Fibroblast of lung (primary cell): ENCODE measurements around the gene KCNJ13. TPM values are rescaled to one million over a fixed set of nuclear protein-coding genes. Genes with fewer than 3 reads are reported as not detected.
"Not testable (repeated sequence)": the region's sequence is repeated elsewhere in the genome, so short reads cannot be mapped to it uniquely, and the experiment has no call there.

Source experiments
- DNase-seq, 2 donors: peaks; one replicate each; pipeline versions ENCODE4 v3.0.0 to v3.0.0-alpha.2; 2010; ENCODE audit warnings: low read depth in 2 of 2
- H2AFZ ChIP-seq: 2 replicates; pipeline ENCODE4 v1.5.1; 2012; ENCODE audit warnings: low read length, control low read depth, inconsistent platforms
- H3K27ac ChIP-seq: 2 replicates; pipeline ENCODE4 v1.5.1; 2011; ENCODE audit warnings: low read length, control low read depth; ENCODE audit not compliant: insufficient read depth
- H3K27me3 ChIP-seq: 2 replicates; pipeline ENCODE4 v1.5.1; 2011; ENCODE audit warnings: mild to moderate bottlenecking, low read length; ENCODE audit not compliant: control insufficient read depth, insufficient read depth
- H3K36me3 ChIP-seq: 2 replicates; pipeline ENCODE4 v1.5.1; 2011; ENCODE audit warnings: low read length; ENCODE audit not compliant: control insufficient read depth, insufficient read depth
- H3K4me1 ChIP-seq: 2 replicates; pipeline ENCODE4 v1.5.1; 2011; ENCODE audit warnings: low read length; ENCODE audit not compliant: control insufficient read depth, insufficient read depth; ENCODE audit errors: extremely low read depth
- H3K4me2 ChIP-seq: 2 replicates; pipeline ENCODE4 v1.5.1; 2011; ENCODE audit warnings: low read length, control low read depth; ENCODE audit not compliant: insufficient read depth; ENCODE audit errors: extremely low read depth
- H3K4me3 ChIP-seq, 4 experiments: fragments of 200-600 bp in 1 of 4; sonication (generic) in 1 of 4; replicated peaks in 1 of 4; 2 replicates each; pipeline ENCODE4 v1.5.1; 2011 to 2016; ENCODE audit warnings: low read length in 4 of 4, low read depth in 3 of 4, mild to moderate bottlenecking in 3 of 4, control low read depth in 2 of 4, inconsistent platforms in 1 of 4, mixed read lengths in 1 of 4; ENCODE audit not compliant: insufficient read depth in 1 of 4; ENCODE audit errors: control extremely low read depth in 1 of 4
- H3K79me2 ChIP-seq: 2 replicates; pipeline ENCODE4 v1.5.1; 2012; ENCODE audit warnings: mild to moderate bottlenecking, low read length, inconsistent platforms; ENCODE audit not compliant: control insufficient read depth, insufficient read depth
- H3K9ac ChIP-seq: 2 replicates; pipeline ENCODE4 v1.5.1; 2011; ENCODE audit warnings: mild to moderate bottlenecking, low read length, control low read depth; ENCODE audit not compliant: insufficient read depth
- H3K9me3 ChIP-seq: 2 replicates; pipeline ENCODE4 v1.5.1; 2012; ENCODE audit warnings: low read depth, low read length; ENCODE audit not compliant: control insufficient read depth, insufficient read depth
- H4K20me1 ChIP-seq: 2 replicates; pipeline ENCODE4 v1.5.1; 2011; ENCODE audit warnings: low read length; ENCODE audit not compliant: control insufficient read depth, insufficient read depth; ENCODE audit errors: extremely low read depth
- EZH2 ChIP-seq: IDR thresholded peaks from 2 replicates; pipeline ENCODE4 v1.5.1; 2012; ENCODE audit warnings: low read length, control low read depth, mild to moderate bottlenecking; ENCODE audit errors: missing control alignments
- polyA plus RNA-seq, 2 donors: library from polyadenylated mRNA; depleted of rRNA in 1 of 2; stranded (reverse) in 1 of 2; unstranded in 1 of 2; fragments of >200 nt; gene quantifications; 2 replicates each; pipeline ENCODE4 v1.2.1, GENCODE V29; 2011 to 2012; ENCODE audit warnings: missing spikeins in 1 of 2
- total RNA-seq: library from RNA; depleted of rRNA; stranded (reverse); fragments of >200 nt; gene quantifications from 2 replicates; pipeline ENCODE4 v1.2.1, GENCODE V29; 2014
- TF ChIP-seq, protein P1 (sequence below), 2 donors: IDR thresholded peaks in 1 of 2; conservative IDR thresholded peaks in 1 of 2; 1 replicate in 1 of 2; 2 replicates in 1 of 2; pipeline ENCODE4 v1.5.1; 2011 to 2012; ENCODE audit warnings: low read length in 2 of 2, control low read depth in 1 of 2, inconsistent platforms in 1 of 2, low read depth in 1 of 2, mild to moderate bottlenecking in 1 of 2

The KCNJ13 gene
- total and polyA plus RNA-seq, 2 donors (not counting 1 experiment from before 2014, with no cell fraction given): not detected

DNA sequence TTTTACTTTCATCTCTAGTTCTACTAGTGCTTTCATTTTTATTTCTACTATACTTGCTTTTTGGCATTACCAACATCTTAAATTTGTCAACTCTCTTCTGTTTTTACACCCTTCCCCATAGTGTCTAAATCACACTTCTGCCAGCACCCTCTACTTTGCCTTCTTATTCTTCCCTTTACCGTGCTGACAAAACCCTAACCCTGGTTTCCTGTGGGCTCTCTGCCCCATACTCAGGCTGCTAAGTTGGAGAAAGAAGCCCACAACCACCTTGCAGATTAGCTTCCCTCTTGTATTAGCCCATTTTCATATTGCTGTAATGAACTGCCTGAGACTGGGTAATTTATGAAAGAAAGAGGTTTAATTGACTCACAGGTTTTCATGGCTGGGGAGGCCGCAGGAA lies 54.5 kb downstream of the KCNJ13 start:
- H3K27me3 ChIP-seq: no peaks in the 10 kb centered on the region
- no peak overlapping the region for H3K4me2 ChIP-seq
- H3K4me1 ChIP-seq: no peaks in the 10 kb centered on the region
- no peak overlapping the region for H3K9ac ChIP-seq
- no peak overlapping the region for H3K4me3 ChIP-seq
- no peaks in the 10 kb centered on the region for H4K20me1 ChIP-seq
- H3K36me3 ChIP-seq: peaks cover 1% of the 10 kb centered on the region
- H2AFZ ChIP-seq: no peak overlapping the region
- no peaks in the 10 kb centered on the region for H3K9me3 ChIP-seq
- DNase-seq: no peak
- TF ChIP-seq, protein P1, sequence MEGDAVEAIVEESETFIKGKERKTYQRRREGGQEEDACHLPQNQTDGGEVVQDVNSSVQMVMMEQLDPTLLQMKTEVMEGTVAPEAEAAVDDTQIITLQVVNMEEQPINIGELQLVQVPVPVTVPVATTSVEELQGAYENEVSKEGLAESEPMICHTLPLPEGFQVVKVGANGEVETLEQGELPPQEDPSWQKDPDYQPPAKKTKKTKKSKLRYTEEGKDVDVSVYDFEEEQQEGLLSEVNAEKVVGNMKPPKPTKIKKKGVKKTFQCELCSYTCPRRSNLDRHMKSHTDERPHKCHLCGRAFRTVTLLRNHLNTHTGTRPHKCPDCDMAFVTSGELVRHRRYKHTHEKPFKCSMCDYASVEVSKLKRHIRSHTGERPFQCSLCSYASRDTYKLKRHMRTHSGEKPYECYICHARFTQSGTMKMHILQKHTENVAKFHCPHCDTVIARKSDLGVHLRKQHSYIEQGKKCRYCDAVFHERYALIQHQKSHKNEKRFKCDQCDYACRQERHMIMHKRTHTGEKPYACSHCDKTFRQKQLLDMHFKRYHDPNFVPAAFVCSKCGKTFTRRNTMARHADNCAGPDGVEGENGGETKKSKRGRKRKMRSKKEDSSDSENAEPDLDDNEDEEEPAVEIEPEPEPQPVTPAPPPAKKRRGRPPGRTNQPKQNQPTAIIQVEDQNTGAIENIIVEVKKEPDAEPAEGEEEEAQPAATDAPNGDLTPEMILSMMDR (conservative IDR thresholded peaks at IDR 0.05 in 1 of 2, IDR thresholded peaks at IDR 0.05 in 1 of 2; ENCODE audit: low read depth in 1 of 2, low read length in 2 of 2): no peak
- no peak for TF ChIP-seq EZH2
- no peak overlapping the region for H3K27ac ChIP-seq
- peaks cover 49% of the 10 kb centered on the region for H3K79me2 ChIP-seq

DNA sequence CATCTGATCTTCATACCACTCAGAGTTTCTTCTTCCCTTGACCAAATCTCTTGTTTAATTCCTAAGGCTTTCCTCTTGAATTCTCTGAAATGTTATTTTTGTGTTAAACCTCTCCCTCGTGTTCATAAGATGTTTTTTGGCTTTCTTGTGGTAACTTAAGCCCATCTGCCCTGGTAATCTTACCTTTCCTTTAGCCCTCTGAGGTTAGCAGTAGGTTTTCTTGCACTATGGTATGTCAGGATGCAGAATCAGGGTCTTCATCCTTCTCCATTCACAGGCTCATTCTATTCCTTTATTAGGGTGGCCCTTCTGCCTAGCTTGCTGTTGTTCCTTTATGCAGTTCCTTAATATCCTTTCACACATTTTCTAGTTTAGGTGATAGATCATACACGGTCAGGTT lies 55.1 kb downstream of the KCNJ13 start:
- Histone ChIP-seq H2AFZ (no peak overlapping the region), H3K4me1 (no peaks in the 10 kb centered on the region), H3K4me3 (no peak overlapping the region), H3K27me3 (no peaks in the 10 kb centered on the region), H3K4me2 (no peak overlapping the region), H3K79me2 (peaks cover 54% of the 10 kb centered on the region), H4K20me1 (no peaks in the 10 kb centered on the region), H3K27ac (no peak overlapping the region), H3K9me3 (no peaks in the 10 kb centered on the region), H3K36me3 (peaks cover 1% of the 10 kb centered on the region), H3K9ac (no peak overlapping the region)
- no peak for TF ChIP-seq EZH2
- TF ChIP-seq, protein P1 (conservative IDR thresholded peaks at IDR 0.05 in 1 of 2, IDR thresholded peaks at IDR 0.05 in 1 of 2; ENCODE audit: low read depth in 1 of 2, low read length in 2 of 2): no peak
- DNase-seq: no peak

DNA sequence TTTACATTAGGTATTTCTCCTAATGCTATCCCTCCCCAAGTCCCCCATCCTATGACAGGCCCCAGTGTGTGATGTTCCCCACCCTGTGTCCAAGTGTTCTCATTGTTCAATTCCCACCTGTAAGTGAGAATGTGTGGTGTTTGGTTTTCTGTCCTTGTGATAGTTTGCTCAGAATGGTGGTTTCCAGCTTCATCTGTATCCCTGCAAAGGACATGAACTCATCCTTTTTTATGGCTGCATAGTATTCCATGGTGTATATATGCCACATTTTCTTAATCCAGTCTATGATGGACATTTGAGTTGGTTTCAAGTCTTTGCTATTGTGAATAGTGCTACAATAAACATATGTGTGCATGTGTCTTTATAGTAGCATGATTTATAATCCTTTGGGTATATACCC lies 56.3 kb downstream of the KCNJ13 start:
- not testable (repeated sequence) for H3K9me3 ChIP-seq, H3K9ac ChIP-seq, H4K20me1 ChIP-seq, H3K36me3 ChIP-seq, H3K4me3 ChIP-seq, H2AFZ ChIP-seq, H3K4me1 ChIP-seq, H3K27me3 ChIP-seq, H3K4me2 ChIP-seq, DNase-seq, H3K27ac ChIP-seq
- peaks cover 58% of the 10 kb centered on the region for H3K79me2 ChIP-seq

Other genes starting within 250 kb of the KCNJ13 start
- not detected in 2 replicates for gene CHRNG, start 236.9 kb downstream of the KCNJ13 start, total RNA-seq
- gene CHRNG, start 236.9 kb downstream of the KCNJ13 start, polyA plus RNA-seq: not detected in 2 replicates
- 2.1 and 4.0 TPM in 2 replicates for gene TIGD1, start 226.0 kb downstream of the KCNJ13 start, total RNA-seq
- 2.5 and 3.0 TPM in 2 replicates for gene TIGD1, start 226.0 kb downstream of the KCNJ13 start, polyA plus RNA-seq
- gene EIF4E2, start 225.9 kb downstream of the KCNJ13 start, total RNA-seq: 94.5 and 101 TPM in 2 replicates
- 75.3 and 77.6 TPM in 2 replicates for gene EIF4E2, start 225.9 kb downstream of the KCNJ13 start, polyA plus RNA-seq
- not detected in 2 replicates for gene EFHD1, start 143.0 kb downstream of the KCNJ13 start, total RNA-seq
- gene EFHD1, start 143.0 kb downstream of the KCNJ13 start, polyA plus RNA-seq: 0.09 and 0.83 TPM in 2 replicates
- gene GIGYF2, start 79.2 kb downstream of the KCNJ13 start, total RNA-seq: 46.2 and 64.7 TPM in 2 replicates
- gene GIGYF2, start 79.2 kb downstream of the KCNJ13 start, polyA plus RNA-seq: 31.1 and 33.6 TPM in 2 replicates
- gene SNORC, start 93.7 kb upstream of the KCNJ13 start, total RNA-seq: 0.77 and 0.83 TPM in 2 replicates
- gene SNORC, start 93.7 kb upstream of the KCNJ13 start, polyA plus RNA-seq: 0.08 and 0.14 TPM in 2 replicates
- gene NGEF, start 236.7 kb upstream of the KCNJ13 start, total RNA-seq: under 0.01 TPM in 1 of 2 replicates, not detected in the other
- gene NGEF, start 236.7 kb upstream of the KCNJ13 start, polyA plus RNA-seq: 0.24 and 9.7 TPM in 2 replicates